IPS-18a (cell line): ENCODE measurements around the gene AIMP1.
"Not testable (repeated sequence)": the region's sequence is repeated elsewhere in the genome, so short reads cannot be mapped to it uniquely, and the experiment has no call there.

Experiments
- H3K27ac ChIP-seq: one replicate; pipeline ENCODE4 v1.5.1; 2013; ENCODE audit warnings: low read length
- H3K27me3 ChIP-seq: one replicate; pipeline ENCODE4 v1.6.1; 2013; ENCODE audit warnings: mild to moderate bottlenecking, low read length; ENCODE audit not compliant: control insufficient read depth, insufficient read depth
- H3K36me3 ChIP-seq: one replicate; pipeline ENCODE4 v1.6.1; 2013; ENCODE audit warnings: low read depth, low read length; ENCODE audit not compliant: control insufficient read depth
- H3K4me1 ChIP-seq: one replicate; pipeline ENCODE4 v1.6.1; 2013; ENCODE audit warnings: low read depth, low read length; ENCODE audit not compliant: control insufficient read depth
- H3K4me3 ChIP-seq: one replicate; pipeline ENCODE4 v1.5.1; 2013; ENCODE audit warnings: low read length
- H3K9ac ChIP-seq: one replicate; pipeline ENCODE4 v1.6.1; 2013; ENCODE audit warnings: mild to moderate bottlenecking, low read length, moderate library complexity
- H3K9me3 ChIP-seq: one replicate; pipeline ENCODE4 v1.6.1; 2013; ENCODE audit warnings: low read depth, low read length; ENCODE audit not compliant: control insufficient read depth

Gene AIMP1

DNA sequence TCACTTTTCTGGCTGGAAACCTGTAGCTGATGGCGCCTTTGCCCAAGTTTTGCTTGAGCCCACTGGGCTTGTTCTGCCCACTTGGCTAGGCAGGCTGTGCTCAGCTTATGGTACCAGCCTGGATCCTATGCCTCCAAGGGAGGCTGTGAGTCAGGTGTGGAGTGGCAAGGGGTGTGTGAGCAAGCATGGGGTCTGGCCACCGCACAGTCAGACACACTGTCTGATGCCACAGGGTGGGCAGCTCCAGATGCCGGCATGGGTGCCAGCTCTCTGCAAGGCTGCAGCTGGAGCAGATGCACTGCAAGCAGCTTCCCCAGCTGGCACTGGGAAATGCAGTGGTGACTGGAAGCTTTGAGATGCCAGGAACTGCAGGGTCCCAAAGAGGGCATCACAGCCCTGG, 68.5 kb downstream of the AIMP1 start:
- H3K36me3 ChIP-seq: no peaks in the 10 kb centered on the region
- H3K4me3 ChIP-seq: no peak overlapping the region
- H3K27ac ChIP-seq: no peak overlapping the region
- H3K9ac ChIP-seq: no peak overlapping the region
- H3K9me3 ChIP-seq: no peaks in the 10 kb centered on the region
- H3K4me1 ChIP-seq: no peaks in the 10 kb centered on the region
- no peaks in the 10 kb centered on the region for H3K27me3 ChIP-seq

DNA sequence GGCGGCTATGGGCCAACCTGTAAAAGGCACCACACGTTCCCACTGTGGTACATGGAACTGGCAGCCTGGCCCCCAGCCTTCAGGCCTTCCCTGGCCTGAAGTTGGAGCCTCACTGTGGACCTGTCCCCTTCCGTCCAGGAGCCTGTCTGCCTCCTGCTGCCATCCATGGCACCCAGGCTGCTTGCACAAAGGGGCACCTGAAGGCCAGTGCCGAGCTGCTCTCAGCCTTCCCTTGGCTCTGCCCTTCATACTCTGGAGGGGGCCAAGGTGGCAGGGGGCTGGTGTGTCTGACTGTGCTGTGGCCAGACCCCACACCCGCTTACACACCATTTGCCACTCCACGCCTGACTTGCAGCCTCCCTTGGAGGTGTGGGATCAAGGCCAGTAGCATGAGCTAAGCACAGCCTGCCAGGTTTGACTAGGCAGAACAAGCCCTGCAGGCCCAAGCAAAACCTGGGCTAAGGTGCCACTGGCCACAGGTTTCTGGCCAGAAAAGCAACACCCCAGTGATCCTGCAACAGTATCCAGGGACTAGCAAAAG, 69.6 kb downstream of the AIMP1 start:
- Histone ChIP-seq H3K9me3 (no peaks in the 10 kb centered on the region), H3K36me3 (no peaks in the 10 kb centered on the region), H3K9ac (no peak overlapping the region), H3K4me1 (no peaks in the 10 kb centered on the region), H3K27me3 (no peaks in the 10 kb centered on the region), H3K4me3 (no peak overlapping the region), H3K27ac (no peak overlapping the region)

DNA sequence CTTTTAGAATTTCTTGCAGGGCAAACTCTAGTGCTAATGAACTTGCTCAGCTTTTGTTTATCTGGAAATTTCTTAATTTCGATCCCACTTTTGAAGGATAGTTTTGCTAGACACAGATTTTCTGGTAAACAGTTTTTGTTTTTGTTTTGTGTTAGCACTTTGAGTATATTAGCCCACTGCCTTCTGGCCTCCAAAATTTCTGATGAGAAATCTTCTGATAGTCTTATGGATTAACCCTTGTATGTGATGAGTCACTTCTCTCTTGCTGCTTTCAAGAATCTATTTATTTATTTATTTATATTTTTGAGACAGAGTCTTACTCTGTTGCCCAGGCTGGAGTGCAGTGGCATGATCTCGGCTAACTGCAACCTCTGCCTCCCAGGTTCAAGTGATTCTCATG, 79.2 kb downstream of the AIMP1 start:
- H3K9me3 ChIP-seq: peaks cover 2% of the 10 kb centered on the region
- no peak overlapping the region for H3K9ac ChIP-seq
- H3K27me3 ChIP-seq: no peaks in the 10 kb centered on the region
- H3K4me1 ChIP-seq: no peaks in the 10 kb centered on the region
- H3K36me3 ChIP-seq: no peaks in the 10 kb centered on the region
- H3K4me3 ChIP-seq: no peak overlapping the region
- no peak overlapping the region for H3K27ac ChIP-seq

DNA sequence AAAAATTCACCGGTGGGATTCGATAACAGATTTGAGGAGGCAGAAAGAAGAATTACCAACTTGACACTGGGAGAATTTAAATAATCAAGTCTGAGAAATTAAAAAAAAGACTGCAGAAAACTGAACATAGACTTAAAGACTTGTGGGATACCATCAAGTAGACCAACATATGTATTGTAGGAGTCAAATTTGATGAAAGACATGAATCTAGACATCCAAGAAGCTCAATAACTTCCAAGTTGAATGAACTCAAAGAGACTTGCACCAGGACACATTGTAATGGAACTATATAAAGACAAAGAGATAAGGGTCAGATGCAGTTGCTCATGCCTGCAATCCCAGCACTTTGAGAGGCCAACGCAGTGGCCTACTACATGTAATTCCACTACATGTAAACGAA, 82.5 kb downstream of the AIMP1 start:
- not testable (repeated sequence) for H3K27ac ChIP-seq, H3K4me3 ChIP-seq, H3K4me1 ChIP-seq, H3K27me3 ChIP-seq, H3K9ac ChIP-seq, H3K9me3 ChIP-seq, H3K36me3 ChIP-seq
